Measurements from ENCODE around the gene FIGNL2. TPM values are rescaled to one million over a fixed set of nuclear protein-coding genes. Genes with fewer than 3 reads are reported as not detected.

The FIGNL2 gene
- total RNA-seq, 1 donor from 2014 or later = 0.72 TPM

GRCh38 chr12:51771008-51771407 is 77.5 kb downstream of the FIGNL2 start:
- no peak for DNase-seq

Other genes with a start within 250 kb of the FIGNL2 start
- not detected for gene ANKRD33, start 39.4 kb upstream of the FIGNL2 start, total RNA-seq
- gene ACVRL1, start 58.8 kb upstream of the FIGNL2 start, total RNA-seq = 82.7 TPM
- 19.8 TPM for gene ACVR1B, start 103.0 kb upstream of the FIGNL2 start, total RNA-seq
- gene TAMALIN, start 158.2 kb upstream of the FIGNL2 start, total RNA-seq = 25.5 TPM
- 65.6 TPM for gene NR4A1, start 202.7 kb upstream of the FIGNL2 start, total RNA-seq
- 30.3 TPM for gene ATG101, start 221.3 kb upstream of the FIGNL2 start, total RNA-seq
- 0.82 TPM for gene SMIM41, start 231.0 kb upstream of the FIGNL2 start, total RNA-seq

Measured in tongue (tissue), 2 donors.